ENCODE results near the gene NKX2-8. TPM values are rescaled to one million over a fixed set of nuclear protein-coding genes. Genes with fewer than 3 reads are reported as not detected.
"Not testable (repeated sequence)": the region's sequence is repeated elsewhere in the genome, so short reads cannot be mapped to it uniquely, and the experiment has no call there.

The NKX2-8 gene
- polyA plus RNA-seq, 3 donors: not detected

DNA sequence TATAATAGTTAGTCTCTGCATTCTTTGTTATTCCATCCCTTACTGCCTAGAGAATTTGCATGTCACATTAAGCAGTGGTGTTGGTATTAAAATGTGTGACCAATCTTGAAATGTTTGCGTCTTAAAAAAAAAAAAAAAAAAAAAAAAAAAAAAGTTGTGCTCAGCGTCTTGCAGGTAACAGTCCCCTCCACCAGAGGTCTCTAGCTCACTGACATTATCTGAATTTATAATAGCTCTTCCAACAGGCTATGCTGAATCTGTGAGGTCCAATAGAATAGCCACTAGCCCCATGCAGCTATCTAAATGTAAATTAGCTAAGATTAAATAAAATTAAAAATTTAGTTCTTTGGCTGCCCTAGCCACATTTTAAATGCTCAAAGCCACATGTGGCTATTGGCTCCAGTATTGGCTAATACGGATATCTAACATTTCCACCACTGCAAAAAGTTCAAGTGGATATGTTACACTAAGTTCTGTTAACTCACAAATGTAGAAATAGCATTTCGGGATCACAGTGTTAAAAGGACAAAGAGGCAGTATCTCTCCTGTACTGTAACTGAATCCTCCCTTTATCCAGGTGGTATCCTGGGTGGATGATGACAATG is 28.7 kb downstream of the NKX2-8 start:
- DNase-seq: no peak
- intact Hi-C loops (cut with micrococcal nuclease): no loop called here
- no peaks in the 10 kb centered on the region for H3K9me3 Mint-ChIP-seq

DNA sequence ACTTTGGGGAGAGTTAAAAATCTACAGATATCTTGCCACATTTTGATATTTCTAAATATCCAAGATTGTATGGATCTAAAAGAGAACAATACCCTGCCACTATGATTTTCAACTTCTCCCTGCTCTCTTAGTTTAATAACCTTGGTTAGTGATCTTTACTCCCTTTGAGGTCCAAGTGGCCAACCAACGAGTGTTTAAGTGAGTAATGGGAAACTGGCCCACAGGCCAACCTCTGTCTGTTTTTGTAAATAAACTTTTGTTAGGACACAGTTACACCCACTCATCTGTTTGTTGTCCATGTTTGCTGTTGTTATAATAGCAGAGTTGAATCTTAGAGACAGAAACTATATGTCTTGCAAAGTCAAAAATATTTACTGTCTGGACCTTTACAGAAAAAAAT is 31.5 kb downstream of the NKX2-8 start:
- H3K9ac ChIP-seq (ENCODE audit: insufficient read depth, low read length, poor library complexity, severe bottlenecking): no peak overlapping the region
- intact Hi-C loops (cut with micrococcal nuclease): no loop called here
- Mint-ChIP-seq H3K27me3 (ENCODE audit: low read depth in 3 of 3) (peaks cover 0 to 5% (median 2%) of the 10 kb centered on the region in 3 donors), H3K4me1 (no peaks in the 10 kb centered on the region), H3K36me3 (no peaks in the 10 kb centered on the region), H3K9me3 (no peaks in the 10 kb centered on the region), H3K4me3 (no peak overlapping the region), H3K27ac (no peak overlapping the region)
- H3K36me3 ChIP-seq (replicated peaks in 1 of 2; ENCODE audit: control insufficient read depth in 1 of 2, insufficient read depth in 2 of 2, low read length in 2 of 2): no peaks in the 10 kb centered on the region
- no peak overlapping the region for H2AFZ ChIP-seq (ENCODE audit: insufficient read depth, low read depth, low read length, poor library complexity, severe bottlenecking)
- H3K9me3 ChIP-seq (replicated peaks in 1 of 2; ENCODE audit: control insufficient read depth in 1 of 2, insufficient read depth in 1 of 2, low read length in 2 of 2): no peaks in the 10 kb centered on the region
- H3K4me1 ChIP-seq (ENCODE audit: control insufficient read depth in 1 of 2, insufficient read depth in 2 of 2, low read length in 2 of 2): no peaks in the 10 kb centered on the region
- no peak overlapping the region for H3K4me3 ChIP-seq (replicated peaks in 1 of 3; ENCODE audit: low read depth in 2 of 3, low read length in 3 of 3)
- H3K27ac ChIP-seq (ENCODE audit: low read depth in 1 of 2, low read length in 2 of 2): no peak overlapping the region
- H3K79me2 ChIP-seq (ENCODE audit: insufficient read depth, low read length): no peaks in the 10 kb centered on the region
- H4K20me1 ChIP-seq (ENCODE audit: insufficient read depth, low read length): no peaks in the 10 kb centered on the region
- H3K4me2 ChIP-seq (replicated peaks; ENCODE audit: extremely low read depth, low read length, poor library complexity, severe bottlenecking): no peak overlapping the region
- no peaks in the 10 kb centered on the region for H3K27me3 ChIP-seq (ENCODE audit: control insufficient read depth in 2 of 2, insufficient read depth in 2 of 2, low read length in 2 of 2)
- DNase-seq: no peak
- no CpG with 5 or more reads among the region's 1 CpG for WGBS (ENCODE audit: insufficient coverage)
- TF ChIP-seq, protein P1, sequence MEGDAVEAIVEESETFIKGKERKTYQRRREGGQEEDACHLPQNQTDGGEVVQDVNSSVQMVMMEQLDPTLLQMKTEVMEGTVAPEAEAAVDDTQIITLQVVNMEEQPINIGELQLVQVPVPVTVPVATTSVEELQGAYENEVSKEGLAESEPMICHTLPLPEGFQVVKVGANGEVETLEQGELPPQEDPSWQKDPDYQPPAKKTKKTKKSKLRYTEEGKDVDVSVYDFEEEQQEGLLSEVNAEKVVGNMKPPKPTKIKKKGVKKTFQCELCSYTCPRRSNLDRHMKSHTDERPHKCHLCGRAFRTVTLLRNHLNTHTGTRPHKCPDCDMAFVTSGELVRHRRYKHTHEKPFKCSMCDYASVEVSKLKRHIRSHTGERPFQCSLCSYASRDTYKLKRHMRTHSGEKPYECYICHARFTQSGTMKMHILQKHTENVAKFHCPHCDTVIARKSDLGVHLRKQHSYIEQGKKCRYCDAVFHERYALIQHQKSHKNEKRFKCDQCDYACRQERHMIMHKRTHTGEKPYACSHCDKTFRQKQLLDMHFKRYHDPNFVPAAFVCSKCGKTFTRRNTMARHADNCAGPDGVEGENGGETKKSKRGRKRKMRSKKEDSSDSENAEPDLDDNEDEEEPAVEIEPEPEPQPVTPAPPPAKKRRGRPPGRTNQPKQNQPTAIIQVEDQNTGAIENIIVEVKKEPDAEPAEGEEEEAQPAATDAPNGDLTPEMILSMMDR (IDR thresholded peaks at IDR 0.05): no peak

More for the DNA sequence above, 28.7 kb downstream of the NKX2-8 start:
- Histone ChIP-seq H2AFZ (ENCODE audit: insufficient read depth, low read depth, low read length, poor library complexity, severe bottlenecking) (no peak overlapping the region), H3K79me2 (ENCODE audit: insufficient read depth, low read length) (no peaks in the 10 kb centered on the region), H3K9ac (ENCODE audit: insufficient read depth, low read length, poor library complexity, severe bottlenecking) (no peak overlapping the region), H3K36me3 (replicated peaks in 1 of 2; ENCODE audit: control insufficient read depth in 1 of 2, insufficient read depth in 2 of 2, low read length in 2 of 2) (no peaks in the 10 kb centered on the region), H4K20me1 (ENCODE audit: insufficient read depth, low read length) (no peaks in the 10 kb centered on the region), H3K9me3 (replicated peaks in 1 of 2; ENCODE audit: control insufficient read depth in 1 of 2, insufficient read depth in 1 of 2, low read length in 2 of 2) (no peaks in the 10 kb centered on the region), H3K4me3 (replicated peaks in 1 of 3; ENCODE audit: low read depth in 2 of 3, low read length in 3 of 3) (no peak overlapping the region), H3K27me3 (ENCODE audit: control insufficient read depth in 2 of 2, insufficient read depth in 2 of 2, low read length in 2 of 2) (no peaks in the 10 kb centered on the region), H3K4me1 (ENCODE audit: control insufficient read depth in 1 of 2, insufficient read depth in 2 of 2, low read length in 2 of 2) (no peaks in the 10 kb centered on the region), H3K4me2 (replicated peaks; ENCODE audit: extremely low read depth, low read length, poor library complexity, severe bottlenecking) (no peak overlapping the region), H3K27ac (ENCODE audit: low read depth in 1 of 2, low read length in 2 of 2) (no peak overlapping the region)
- no peaks in the 10 kb centered on the region for H3K36me3 Mint-ChIP-seq
- no CpG with 5 or more reads among the region's 4 CpGs for WGBS (ENCODE audit: insufficient coverage)
- TF ChIP-seq, protein P1 (IDR thresholded peaks at IDR 0.05): peak; percentile 25
- H3K27ac Mint-ChIP-seq: no peak overlapping the region
- no peak overlapping the region for H3K4me3 Mint-ChIP-seq
- peaks cover 0 to 2% (median 2%) of the 10 kb centered on the region in 3 donors for H3K27me3 Mint-ChIP-seq (ENCODE audit: low read depth in 3 of 3)
- no peaks in the 10 kb centered on the region for H3K4me1 Mint-ChIP-seq

DNA sequence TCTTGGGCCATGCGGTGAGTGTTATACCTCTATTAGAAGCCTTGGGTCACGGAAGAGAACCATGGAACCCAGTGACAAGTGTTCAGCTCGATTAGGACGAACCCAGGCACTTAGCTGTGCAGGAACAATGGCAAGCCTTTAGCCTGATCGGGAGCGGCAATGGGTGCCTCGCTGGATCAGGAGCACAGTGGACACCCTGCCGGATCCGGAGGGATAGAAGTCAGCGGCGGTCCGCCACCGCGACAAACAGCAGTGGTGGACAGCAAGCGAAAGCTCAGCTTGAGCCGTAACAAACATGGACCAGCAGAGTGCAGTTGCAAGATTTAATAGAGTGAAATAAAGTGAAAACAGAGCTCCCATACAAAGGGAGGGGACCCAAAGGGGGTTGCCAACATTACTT is 38.1 kb downstream of the NKX2-8 start:
- H2AFZ ChIP-seq (ENCODE audit: insufficient read depth, low read depth, low read length, poor library complexity, severe bottlenecking); H3K4me2 ChIP-seq (replicated peaks; ENCODE audit: extremely low read depth, low read length, poor library complexity, severe bottlenecking); H3K79me2 ChIP-seq (ENCODE audit: insufficient read depth, low read length); H3K36me3 Mint-ChIP-seq; H3K27me3 ChIP-seq (ENCODE audit: control insufficient read depth in 2 of 2, insufficient read depth in 2 of 2, low read length in 2 of 2); H3K27me3 Mint-ChIP-seq (ENCODE audit: low read depth in 3 of 3); H3K27ac Mint-ChIP-seq; H3K4me3 ChIP-seq (replicated peaks in 1 of 3; ENCODE audit: low read depth in 2 of 3, low read length in 3 of 3); intact Hi-C loops (cut with micrococcal nuclease); H3K4me3 Mint-ChIP-seq; H3K4me1 ChIP-seq (ENCODE audit: control insufficient read depth in 1 of 2, insufficient read depth in 2 of 2, low read length in 2 of 2); H4K20me1 ChIP-seq (ENCODE audit: insufficient read depth, low read length); H3K27ac ChIP-seq (ENCODE audit: low read depth in 1 of 2, low read length in 2 of 2); H3K4me1 Mint-ChIP-seq; H3K9me3 Mint-ChIP-seq; DNase-seq; H3K9me3 ChIP-seq (replicated peaks in 1 of 2; ENCODE audit: control insufficient read depth in 1 of 2, insufficient read depth in 1 of 2, low read length in 2 of 2); H3K36me3 ChIP-seq (replicated peaks in 1 of 2; ENCODE audit: control insufficient read depth in 1 of 2, insufficient read depth in 2 of 2, low read length in 2 of 2); H3K9ac ChIP-seq (ENCODE audit: insufficient read depth, low read length, poor library complexity, severe bottlenecking): not testable (repeated sequence)
- WGBS (ENCODE audit: insufficient coverage): 94% methylated on average over 6 of the region's 16 CpGs
